RWPE1 (cell line): ENCODE measurements around the gene PIK3R3.

Experiments used
- CTCF ChIA-PET: fragments of 350-600 bp; sonication (Branson Sonifier 250); formaldehyde crosslinking; extraction: SDS; loops from one replicate; lab custom pipeline; 2021; lab: Yijun Ruan, JAX
- POLR2A ChIA-PET: fragments of 400-600 bp; formaldehyde crosslinking; extraction: SDS; loops from one replicate; lab custom pipeline; 2020; ENCODE audit warnings: antibody characterized with exemption; ENCODE audit not compliant: low non-redundant PET; lab: Yijun Ruan, JAX
- DNase-seq: peaks from one replicate; pipeline ENCODE4 v3.0.0; 2012; ENCODE audit warnings: low spot score
- H3K27ac ChIP-seq: fragments of 450-650 bp; 2 replicates; pipeline ENCODE4 v1.5.1; 2017
- CTCF ChIP-seq: fragments of 450-650 bp; conservative IDR thresholded peaks from 2 replicates; pipeline ENCODE4 v1.5.1; 2017; ENCODE audit warnings: low read depth, mild to moderate bottlenecking

Gene PIK3R3

GRCh38 chr1:46008585-46008984 is 123.8 kb downstream of the PIK3R3 start:
- no peak for TF ChIP-seq CTCF
- CTCF ChIA-PET, result no interaction called here
- no peak overlapping the region for H3K27ac ChIP-seq
- POLR2A ChIA-PET, result no interaction called here
- DNase-seq, result peak; percentile 37

- DNase-seq, result no peak
- POLR2A ChIA-PET, result no interaction called here
- no peak overlapping the region for H3K27ac ChIP-seq
- no peak for TF ChIP-seq CTCF
- CTCF ChIA-PET, result interaction anchor here (0.7 kb wide), 1 partner anchor 10 kb away, joined by 3 read pairs; no protein-coding TSS in a partner anchor
Observed at GRCh38 chr1:46005594-46005993, 126.8 kb downstream of the PIK3R3 start.

- ChIA-PET CTCF (interaction anchor here (0.5 to 0.7 kb wide), 2 partner anchors 9 to 319 kb away, joined by 4 read pairs; no protein-coding TSS in a partner anchor), POLR2A (no interaction called here)
- no peak for TF ChIP-seq CTCF
- no peak overlapping the region for H3K27ac ChIP-seq
- no peak for DNase-seq
Observed at GRCh38 chr1:46004492-46004891, 127.9 kb downstream of the PIK3R3 start.

GRCh38 chr1:46003315-46003714 is 129.1 kb downstream of the PIK3R3 start:
- H3K27ac ChIP-seq, result no peak overlapping the region
- no peak for TF ChIP-seq CTCF
- no peak for DNase-seq
- POLR2A ChIA-PET, result no interaction called here
- CTCF ChIA-PET, result no interaction called here

GRCh38 chr1:46002551-46003150 is 129.8 kb downstream of the PIK3R3 start:
- no peak overlapping the region for H3K27ac ChIP-seq
- DNase-seq, result no peak
- POLR2A ChIA-PET, result no interaction called here
- CTCF ChIA-PET, result no interaction called here
- no peak for TF ChIP-seq CTCF

GRCh38 chr1:46001081-46001785 is 131.2 kb downstream of the PIK3R3 start:
- no peak overlapping the region for H3K27ac ChIP-seq
- no peak for DNase-seq
- TF ChIP-seq CTCF, result no peak
- ChIA-PET CTCF (no interaction called here), POLR2A (no interaction called here)
